SK-N-SH treated with all-trans-retinoic acid at 6 μM for 48 hours (cell line): ENCODE data around the gene COL16A1.
A peak's percentile ranks its signal among the peaks of the same experiment; 100 is the strongest.

Experiments used
- ATAC-seq: fragments of 200-7000 bp; cut with Tn5 transposase; 3 replicates; pipeline ENCODE4 v1.9.1; 2020; ENCODE audit warnings: mild to moderate bottlenecking, moderate library complexity
- ARNTL ChIP-seq: fragments of 450-650 bp; formaldehyde crosslinking; IDR thresholded peaks from 2 replicates; pipeline ENCODE4 v1.5.0; 2020; ENCODE audit warnings: low read depth, mild to moderate bottlenecking, moderate library complexity, borderline replicate concordance
- BACH2 ChIP-seq: fragments of 250-450 bp; sonication (Bioruptor Pico); IDR thresholded peaks from 2 replicates; pipeline ENCODE4 v1.9.0; 2021; ENCODE audit warnings: mild to moderate bottlenecking, borderline replicate concordance
- CSDC2 ChIP-seq: fragments of 250-450 bp; sonication (Bioruptor Pico); IDR thresholded peaks from 2 replicates; pipeline ENCODE4 v1.5.0; 2020; ENCODE audit warnings: mild to moderate bottlenecking, moderate library complexity
- ESRRG ChIP-seq: fragments of 250-450 bp; sonication (Bioruptor Pico); IDR thresholded peaks from 2 replicates; pipeline ENCODE4 v1.6.1; 2021; ENCODE audit warnings: mild to moderate bottlenecking
- ISL1 ChIP-seq: fragments of 250-450 bp; sonication (Bioruptor Pico); IDR thresholded peaks from 2 replicates; pipeline ENCODE4 v2.1.2; 2022; ENCODE audit warnings: mild to moderate bottlenecking, moderate library complexity
- OSR1 ChIP-seq: fragments of 250-450 bp; sonication (Bioruptor Pico); IDR thresholded peaks from 2 replicates; pipeline ENCODE4 v1.8.0; 2022; ENCODE audit warnings: moderate library complexity, mild to moderate bottlenecking, inconsistent platforms
- POU6F1 ChIP-seq: fragments of 250-450 bp; sonication (Bioruptor Pico); IDR thresholded peaks from 2 replicates; pipeline ENCODE4 v1.8.0; 2021; ENCODE audit warnings: low read depth, mild to moderate bottlenecking, moderate library complexity, borderline replicate concordance
- PPARA ChIP-seq: fragments of 250-450 bp; sonication (Bioruptor Pico); IDR thresholded peaks from 2 replicates; pipeline ENCODE4 v1.5.0; 2020; ENCODE audit warnings: mild to moderate bottlenecking, borderline replicate concordance
- RARB ChIP-seq: fragments of 250-450 bp; sonication (Bioruptor Pico); IDR thresholded peaks from 2 replicates; pipeline ENCODE4 v1.8.0; 2021; ENCODE audit warnings: mild to moderate bottlenecking, moderate library complexity
- SNAI2 ChIP-seq: fragments of 250-450 bp; sonication (Bioruptor Pico); IDR thresholded peaks from 2 replicates; pipeline ENCODE4 v1.5.0; 2020; ENCODE audit warnings: mild to moderate bottlenecking, moderate library complexity
- TCF4 ChIP-seq: fragments of 250-450 bp; sonication (Bioruptor Pico); IDR thresholded peaks from 2 replicates; pipeline ENCODE4 v1.8.0; 2021; ENCODE audit warnings: mild to moderate bottlenecking, moderate library complexity, borderline replicate concordance
- TOX ChIP-seq: fragments of 250-450 bp; sonication (Bioruptor Pico); IDR thresholded peaks from 2 replicates; pipeline ENCODE4 v1.8.0; 2021; ENCODE audit warnings: mild to moderate bottlenecking, moderate library complexity, borderline replicate concordance
- ZC3H10 ChIP-seq: fragments of 250-450 bp; sonication (Bioruptor Pico); IDR thresholded peaks from 2 replicates; pipeline ENCODE4 v1.5.1; 2021; ENCODE audit warnings: mild to moderate bottlenecking, moderate library complexity
- ZFP3 ChIP-seq: fragments of 250-450 bp; sonication (Bioruptor Pico); IDR thresholded peaks from 2 replicates; pipeline ENCODE4 v1.5.0; 2020; ENCODE audit warnings: mild to moderate bottlenecking, moderate library complexity
- ZFP30 ChIP-seq: fragments of 450-650 bp; formaldehyde crosslinking; IDR thresholded peaks from 2 replicates; pipeline ENCODE4 v1.5.0; 2022; ENCODE audit warnings: mild to moderate bottlenecking, moderate library complexity
- ZNF565 ChIP-seq: fragments of 450-650 bp; formaldehyde crosslinking; conservative IDR thresholded peaks from 2 replicates; pipeline ENCODE4 v1.5.0; 2020; ENCODE audit warnings: low read depth, mild to moderate bottlenecking, moderate library complexity
- ZNF70 ChIP-seq: fragments of 450-650 bp; formaldehyde crosslinking; IDR thresholded peaks from 2 replicates; pipeline ENCODE4 v1.5.0; 2020; ENCODE audit warnings: mild to moderate bottlenecking, moderate library complexity
- ZNF8 ChIP-seq: fragments of 450-650 bp; formaldehyde crosslinking; IDR thresholded peaks from 2 replicates; pipeline ENCODE4 v1.5.0; 2020; ENCODE audit warnings: mild to moderate bottlenecking, moderate library complexity
- TF ChIP-seq, protein P1 (sequence below): fragments of 250-450 bp; sonication (Bioruptor Pico); IDR thresholded peaks from 2 replicates; pipeline ENCODE4 v1.5.1; 2021; ENCODE audit warnings: mild to moderate bottlenecking, moderate library complexity
- TF ChIP-seq, protein P2 (sequence below): fragments of 250-450 bp; sonication (Bioruptor Pico); IDR thresholded peaks from 2 replicates; pipeline ENCODE4 v1.5.0; 2020; ENCODE audit warnings: mild to moderate bottlenecking, moderate library complexity

Gene COL16A1

GRCh38 chr1:31620631-31621497 lies 83.0 kb downstream of the COL16A1 start:
- TF ChIP-seq, protein P1, sequence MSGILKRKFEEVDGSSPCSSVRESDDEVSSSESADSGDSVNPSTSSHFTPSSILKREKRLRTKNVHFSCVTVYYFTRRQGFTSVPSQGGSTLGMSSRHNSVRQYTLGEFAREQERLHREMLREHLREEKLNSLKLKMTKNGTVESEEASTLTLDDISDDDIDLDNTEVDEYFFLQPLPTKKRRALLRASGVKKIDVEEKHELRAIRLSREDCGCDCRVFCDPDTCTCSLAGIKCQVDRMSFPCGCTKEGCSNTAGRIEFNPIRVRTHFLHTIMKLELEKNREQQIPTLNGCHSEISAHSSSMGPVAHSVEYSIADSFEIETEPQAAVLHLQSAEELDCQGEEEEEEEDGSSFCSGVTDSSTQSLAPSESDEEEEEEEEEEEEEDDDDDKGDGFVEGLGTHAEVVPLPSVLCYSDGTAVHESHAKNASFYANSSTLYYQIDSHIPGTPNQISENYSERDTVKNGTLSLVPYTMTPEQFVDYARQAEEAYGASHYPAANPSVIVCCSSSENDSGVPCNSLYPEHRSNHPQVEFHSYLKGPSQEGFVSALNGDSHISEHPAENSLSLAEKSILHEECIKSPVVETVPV (CRISPR knock-in tag) = no peak
- TF ChIP-seq ZC3H10 (CRISPR knock-in tag) = no peak
- no peak for TF ChIP-seq CSDC2 (CRISPR knock-in tag)
- no peak for TF ChIP-seq ZFP30
- no peak for TF ChIP-seq RARB
- no peak for TF ChIP-seq OSR1 (CRISPR knock-in tag)
- TF ChIP-seq BACH2 (CRISPR knock-in tag) = no peak
- no peak for TF ChIP-seq ISL1
- no peak for TF ChIP-seq TOX
- TF ChIP-seq, all 23 proteins: peak for 0
- no peak for ATAC-seq

GRCh38 chr1:31618916-31619846 lies 84.6 kb downstream of the COL16A1 start:
- TF ChIP-seq TOX = no peak
- TF ChIP-seq ZNF8 (CRISPR knock-in tag) = no peak
- TF ChIP-seq ESRRG = no peak
- no peak for TF ChIP-seq ZFP3 (CRISPR knock-in tag)
- no peak for TF ChIP-seq POU6F1 (CRISPR knock-in tag)
- TF ChIP-seq, protein P2, sequence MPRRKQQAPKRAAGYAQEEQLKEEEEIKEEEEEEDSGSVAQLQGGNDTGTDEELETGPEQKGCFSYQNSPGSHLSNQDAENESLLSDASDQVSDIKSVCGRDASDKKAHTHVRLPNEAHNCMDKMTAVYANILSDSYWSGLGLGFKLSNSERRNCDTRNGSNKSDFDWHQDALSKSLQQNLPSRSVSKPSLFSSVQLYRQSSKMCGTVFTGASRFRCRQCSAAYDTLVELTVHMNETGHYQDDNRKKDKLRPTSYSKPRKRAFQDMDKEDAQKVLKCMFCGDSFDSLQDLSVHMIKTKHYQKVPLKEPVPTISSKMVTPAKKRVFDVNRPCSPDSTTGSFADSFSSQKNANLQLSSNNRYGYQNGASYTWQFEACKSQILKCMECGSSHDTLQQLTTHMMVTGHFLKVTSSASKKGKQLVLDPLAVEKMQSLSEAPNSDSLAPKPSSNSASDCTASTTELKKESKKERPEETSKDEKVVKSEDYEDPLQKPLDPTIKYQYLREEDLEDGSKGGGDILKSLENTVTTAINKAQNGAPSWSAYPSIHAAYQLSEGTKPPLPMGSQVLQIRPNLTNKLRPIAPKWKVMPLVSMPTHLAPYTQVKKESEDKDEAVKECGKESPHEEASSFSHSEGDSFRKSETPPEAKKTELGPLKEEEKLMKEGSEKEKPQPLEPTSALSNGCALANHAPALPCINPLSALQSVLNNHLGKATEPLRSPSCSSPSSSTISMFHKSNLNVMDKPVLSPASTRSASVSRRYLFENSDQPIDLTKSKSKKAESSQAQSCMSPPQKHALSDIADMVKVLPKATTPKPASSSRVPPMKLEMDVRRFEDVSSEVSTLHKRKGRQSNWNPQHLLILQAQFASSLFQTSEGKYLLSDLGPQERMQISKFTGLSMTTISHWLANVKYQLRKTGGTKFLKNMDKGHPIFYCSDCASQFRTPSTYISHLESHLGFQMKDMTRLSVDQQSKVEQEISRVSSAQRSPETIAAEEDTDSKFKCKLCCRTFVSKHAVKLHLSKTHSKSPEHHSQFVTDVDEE (CRISPR knock-in tag) = no peak
- no peak for TF ChIP-seq ZNF70
- TF ChIP-seq ZFP30 = no peak
- no peak for TF ChIP-seq SNAI2 (CRISPR knock-in tag)
- no peak for ATAC-seq

DNA sequence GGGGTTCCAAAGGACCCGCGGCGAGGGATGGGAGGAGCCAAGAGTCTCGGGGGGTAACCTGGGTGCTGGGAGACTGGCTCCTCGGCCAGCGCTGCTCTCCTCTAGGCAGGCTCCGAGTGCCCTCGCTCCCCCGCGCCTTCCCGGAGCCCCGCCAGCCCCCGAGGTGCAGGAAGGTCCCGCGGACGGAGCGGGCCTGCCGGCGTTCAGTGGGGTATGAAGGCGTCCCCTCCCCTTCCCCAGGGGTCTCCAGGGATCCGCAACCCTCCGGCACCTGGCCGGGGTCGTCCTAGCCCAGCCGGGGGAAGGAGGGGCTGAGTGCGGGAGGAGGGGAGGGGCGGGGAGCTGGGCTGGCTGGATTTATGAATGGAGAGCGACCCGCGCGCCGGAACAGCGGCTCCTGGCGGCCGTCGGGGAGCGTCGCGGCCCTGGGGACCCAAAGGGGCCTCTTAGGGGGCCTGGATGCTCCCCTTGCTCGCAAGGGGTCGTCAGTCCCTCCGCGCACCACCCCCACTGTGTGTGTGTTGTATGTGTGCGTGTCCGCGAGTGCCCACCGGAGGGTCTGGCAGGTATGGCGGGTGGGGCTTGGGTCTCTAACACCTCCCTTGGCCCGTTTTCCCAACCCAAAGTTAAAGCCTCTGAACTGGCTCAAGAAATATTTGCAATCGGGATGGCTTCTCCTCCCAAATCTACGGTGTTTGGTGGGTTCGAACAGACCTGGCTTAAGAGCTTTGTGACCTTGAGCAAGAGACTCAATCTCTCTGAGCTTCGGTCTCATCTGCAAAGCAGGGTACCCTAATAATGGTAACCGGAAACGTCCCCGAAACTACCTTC lies 85.7 kb downstream of the COL16A1 start:
- TF ChIP-seq ESRRG (no peak), ZFP3 (CRISPR knock-in tag) (no peak), ZC3H10 (CRISPR knock-in tag) (no peak), ZNF565 (no peak), SNAI2 (CRISPR knock-in tag) (no peak), ARNTL (CRISPR knock-in tag) (no peak), TCF4 (CRISPR knock-in tag) (no peak), ISL1 (no peak), RARB (no peak), CSDC2 (CRISPR knock-in tag) (no peak), PPARA (CRISPR knock-in tag) (no peak), ZFP30 (no peak), TOX (no peak), ZNF70 (no peak)
- TF ChIP-seq, protein P2 (CRISPR knock-in tag) = no peak
- TF ChIP-seq, protein P1 (CRISPR knock-in tag) = no peak
- TF ChIP-seq, all 23 proteins: peak for 0
- peak; percentile 89 for ATAC-seq
